ENCODE results near the gene C13orf46.
A peak's percentile ranks its signal among the peaks of the same experiment; 100 is the strongest.
"Not testable (repeated sequence)": the region's sequence is repeated elsewhere in the genome, so short reads cannot be mapped to it uniquely, and the experiment has no call there.

The C13orf46 gene

DNA sequence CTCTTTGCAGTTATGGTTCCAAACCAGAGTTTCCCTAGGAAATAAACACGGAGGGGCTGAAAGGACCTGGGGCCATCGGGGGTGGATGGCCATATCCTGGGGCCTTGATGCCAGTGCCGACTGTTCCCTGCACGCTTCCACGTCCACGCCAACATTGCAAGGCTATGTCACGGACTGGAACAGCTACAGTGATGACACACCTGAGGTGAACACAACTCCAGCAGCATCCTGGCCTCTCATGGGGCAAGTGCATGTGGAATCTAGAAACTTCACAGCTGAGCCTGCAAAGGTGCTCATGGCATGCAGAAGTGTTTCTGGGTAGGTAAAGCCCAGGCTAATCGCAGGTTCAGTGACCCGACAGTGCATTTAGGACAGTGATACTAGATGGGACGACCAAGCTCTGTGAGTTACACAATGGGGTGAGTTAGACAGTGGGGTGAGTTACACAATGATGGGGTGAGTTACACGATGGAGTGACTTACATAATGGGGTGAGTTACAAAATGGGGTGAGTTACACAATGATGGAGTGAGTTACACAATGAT lies 58.0 kb downstream of the C13orf46 start:
- peak overlapping the region; percentile 65 for H3K27ac ChIP-seq
- DNase-seq (ENCODE audit: low read depth, low spot score), result no peak

DNA sequence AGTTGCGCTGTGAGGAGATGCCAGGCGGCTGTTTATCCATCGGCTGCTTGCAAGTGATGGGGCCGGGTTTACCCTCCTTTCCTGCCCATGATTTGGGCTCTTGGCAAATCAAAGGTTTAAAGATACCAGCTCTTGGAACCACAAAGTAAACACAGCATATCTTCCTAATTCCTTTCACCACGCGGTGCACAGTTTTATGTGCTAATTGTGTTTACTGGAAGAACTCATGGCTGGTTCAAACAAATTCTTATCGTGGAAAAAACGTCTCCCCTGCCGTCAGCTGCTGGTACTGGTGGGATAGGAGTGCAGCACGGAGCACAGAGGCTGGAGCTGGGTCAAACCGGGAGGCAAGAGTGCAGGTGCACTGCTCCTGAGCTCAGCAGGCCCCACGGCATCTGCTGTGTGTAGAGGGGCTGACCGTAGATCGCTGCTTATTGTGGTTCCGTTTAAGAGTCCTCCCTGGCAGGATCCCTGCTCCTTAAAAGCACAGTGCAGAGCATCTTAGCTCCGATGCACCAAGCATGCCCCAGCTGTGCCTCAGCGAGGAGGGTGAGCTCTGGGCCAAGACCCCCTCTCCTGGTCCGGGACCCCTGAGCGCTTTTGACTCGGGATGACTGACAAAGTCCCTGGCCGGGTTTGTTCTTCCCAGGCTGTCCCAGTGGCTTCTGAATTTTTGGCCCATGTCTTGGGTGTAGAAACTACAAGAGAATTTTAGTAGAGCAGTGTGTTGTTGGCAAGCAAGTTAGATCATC lies 58.7 kb downstream of the C13orf46 start:
- H3K27ac ChIP-seq, result peak overlapping the region; percentile 65
- no peak for DNase-seq (ENCODE audit: low read depth, low spot score)

DNA sequence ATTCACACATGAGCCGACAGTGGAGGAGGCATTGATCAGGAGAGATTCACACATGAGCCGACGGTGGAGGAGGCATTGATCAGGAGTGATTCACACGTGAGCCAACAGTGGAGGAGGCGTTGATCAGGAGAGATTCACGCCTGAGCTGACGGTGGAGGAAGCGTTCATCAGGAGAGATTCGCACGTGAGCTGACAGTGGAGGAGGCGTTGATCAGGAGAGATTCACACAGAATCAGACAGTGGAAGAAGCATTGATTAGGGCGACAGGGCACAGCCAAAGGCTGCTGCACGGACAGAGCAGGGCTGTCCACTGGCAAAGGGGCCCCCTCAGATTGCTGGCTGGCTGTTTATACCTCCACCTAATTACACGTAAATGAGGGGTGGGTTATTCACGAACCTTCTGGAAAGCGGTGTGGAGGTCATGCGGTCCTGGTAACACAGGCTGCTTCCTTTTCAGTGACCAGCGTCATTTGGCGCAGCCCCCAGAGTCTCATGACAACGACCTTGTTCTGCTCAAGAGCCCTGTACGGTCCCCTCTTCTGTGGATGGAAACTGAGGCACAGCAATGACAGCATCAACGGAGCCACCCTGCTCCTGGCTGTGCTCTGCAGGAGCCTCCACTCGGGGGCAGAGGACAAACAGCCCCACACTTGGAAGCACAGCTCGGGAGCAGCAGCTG lies 59.4 kb downstream of the C13orf46 start:
- peak overlapping the region; percentile 66 for H3K27ac ChIP-seq
- no peak for DNase-seq (ENCODE audit: low read depth, low spot score)

DNA sequence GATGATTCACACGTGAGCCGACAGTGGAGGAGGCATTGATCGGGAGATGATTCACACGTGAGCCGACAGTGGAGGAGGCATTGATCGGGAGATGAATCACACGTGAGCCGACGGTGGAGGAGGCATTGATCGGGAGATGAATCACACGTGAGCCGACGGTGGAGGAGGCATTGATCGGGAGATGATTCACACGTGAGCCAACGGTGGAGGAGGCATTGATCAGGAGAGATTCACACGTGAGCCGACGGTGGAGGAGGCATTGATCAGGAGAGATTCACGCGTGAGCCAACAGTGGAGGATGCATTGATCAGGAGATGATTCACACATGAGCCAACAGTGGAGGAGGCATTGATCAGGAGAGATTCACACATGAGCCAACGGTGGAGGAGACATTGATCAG lies 60.0 kb downstream of the C13orf46 start:
- peak overlapping the region; percentile 66 for H3K27ac ChIP-seq
- DNase-seq (ENCODE audit: low read depth, low spot score), result not testable (repeated sequence)

DNA sequence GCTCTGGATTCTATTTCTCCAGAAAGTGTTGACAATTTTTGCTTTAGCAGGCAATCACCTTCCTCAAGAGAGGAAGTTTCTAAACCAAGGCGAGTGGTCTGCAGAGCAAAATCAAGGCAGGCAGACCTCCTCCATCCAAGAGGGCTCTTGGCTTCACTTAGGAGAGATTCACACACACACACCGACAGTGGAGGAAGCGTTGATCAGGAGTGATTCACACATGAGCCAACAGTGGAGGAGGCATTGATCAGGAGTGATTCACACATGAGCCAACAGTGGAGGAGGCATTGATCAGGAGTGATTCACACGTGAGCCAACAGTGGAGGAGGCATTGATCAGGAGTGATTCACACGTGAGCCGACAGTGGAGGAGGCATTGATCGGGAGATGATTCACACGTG lies 60.5 kb downstream of the C13orf46 start:
- peak; percentile 36 for DNase-seq (ENCODE audit: low read depth, low spot score)
- H3K27ac ChIP-seq, result peak overlapping the region; percentile 76

DNA sequence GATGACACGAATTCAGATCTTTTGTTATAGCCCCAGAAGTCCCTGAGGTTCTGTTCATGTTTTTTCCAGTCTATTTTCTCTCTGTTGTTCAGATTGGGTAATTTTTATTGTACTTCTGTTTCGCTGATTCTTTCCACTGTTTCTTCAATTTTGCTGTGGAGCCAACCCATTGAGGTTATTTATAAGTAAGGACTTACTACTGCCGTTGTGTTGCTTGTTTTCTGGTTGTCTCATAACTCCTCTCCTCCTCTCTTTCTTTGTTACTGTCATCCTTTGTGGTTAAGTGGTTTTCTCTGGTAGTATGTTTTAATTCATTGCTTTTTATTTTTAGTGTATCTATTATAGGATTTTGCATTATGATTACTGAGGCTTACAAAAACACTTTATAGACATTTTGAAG lies 61.3 kb downstream of the C13orf46 start:
- DNase-seq (ENCODE audit: low read depth, low spot score), result no peak
- H3K27ac ChIP-seq, result peak overlapping the region; percentile 76

DNA sequence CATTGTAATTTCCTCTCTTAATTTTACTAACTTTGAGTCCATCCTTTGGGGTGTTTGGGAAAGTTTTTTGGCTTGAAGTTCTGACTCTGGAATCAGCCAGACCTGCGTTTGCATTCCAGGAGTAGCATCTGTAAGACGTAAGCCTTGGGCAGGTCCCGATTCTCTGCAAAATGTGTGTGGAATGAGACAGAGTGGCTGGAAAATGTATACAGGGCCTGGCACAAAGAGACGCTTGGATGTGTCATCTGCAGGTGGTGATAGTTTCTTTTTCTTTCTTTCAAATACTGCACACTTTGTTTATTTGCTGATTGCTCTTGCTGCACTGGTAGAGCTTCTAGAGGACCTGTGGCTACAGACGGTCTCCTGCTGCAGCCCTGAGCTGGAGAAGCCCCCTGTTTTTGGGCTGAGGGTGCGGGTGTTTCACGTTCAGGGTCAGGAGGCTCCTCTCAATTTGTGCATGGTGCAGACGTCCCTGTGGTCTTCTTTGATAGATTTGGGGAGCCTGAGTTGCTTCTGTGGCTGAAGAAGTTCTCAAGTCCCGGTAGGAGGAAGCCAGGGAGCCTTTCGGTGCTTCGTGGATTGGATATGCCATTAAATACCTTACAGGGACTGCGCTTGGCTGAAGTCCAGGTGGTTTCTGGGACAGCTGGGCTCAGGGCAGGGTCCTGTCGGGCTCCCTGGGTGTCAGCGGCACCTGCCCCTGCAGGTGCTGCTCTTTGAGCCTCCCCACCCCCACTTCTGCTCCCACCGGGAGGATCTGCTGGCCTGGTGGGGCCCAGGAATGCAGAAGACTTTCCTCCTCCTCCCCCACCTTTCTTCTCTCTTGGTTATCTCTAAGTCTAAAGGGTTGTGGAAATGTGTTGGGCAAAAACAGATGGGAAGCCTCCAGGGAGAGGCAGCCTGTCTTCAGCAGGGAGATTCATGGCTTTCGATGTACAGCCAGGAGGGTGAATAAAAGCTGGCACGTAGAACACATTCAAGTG lies 66.0 kb downstream of the C13orf46 start:
- DNase-seq (ENCODE audit: low read depth, low spot score), result peak; percentile 10
- peak overlapping the region; percentile 76 for H3K27ac ChIP-seq

DNA sequence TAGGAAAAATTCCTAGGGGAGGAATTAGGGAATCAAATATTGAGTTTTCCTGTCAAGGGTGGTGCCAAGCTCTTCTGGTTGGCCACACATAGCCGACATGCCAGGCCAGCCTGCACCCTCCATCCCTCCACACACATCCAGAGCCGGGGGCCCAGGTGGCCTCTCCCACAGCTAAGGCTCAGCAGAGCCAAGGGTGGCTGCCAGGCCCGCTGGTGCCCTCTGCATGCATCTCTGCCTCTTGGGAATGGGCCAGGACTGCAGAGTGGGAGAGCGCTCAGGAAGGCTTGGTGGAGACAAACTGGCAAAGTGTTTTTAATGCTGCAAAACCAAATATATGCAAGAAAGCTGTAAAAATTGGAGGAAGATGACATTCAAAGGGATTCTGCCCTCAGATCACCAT lies 67.3 kb downstream of the C13orf46 start:
- DNase-seq (ENCODE audit: low read depth, low spot score), result no peak
- peak overlapping the region; percentile 76 for H3K27ac ChIP-seq

DNA sequence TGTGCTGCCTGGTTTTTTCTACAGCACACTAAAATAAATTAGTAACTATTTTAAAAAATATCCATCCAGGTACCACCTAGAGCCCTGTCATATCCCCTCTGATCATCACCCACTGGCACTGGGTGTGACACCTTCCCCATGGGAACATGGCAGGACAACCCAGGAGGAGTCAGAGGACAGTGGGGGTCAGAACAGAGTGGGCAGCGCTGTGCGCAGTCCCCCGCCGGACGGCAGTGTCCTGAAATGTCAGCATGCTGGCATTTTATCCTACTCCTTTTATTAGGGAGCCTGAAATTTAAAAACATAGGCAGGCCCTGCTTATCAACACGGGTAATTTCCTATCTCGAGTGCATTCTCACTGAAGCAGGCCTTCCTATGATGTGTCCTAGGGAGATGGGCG lies 67.9 kb downstream of the C13orf46 start:
- DNase-seq (ENCODE audit: low read depth, low spot score), result no peak
- H3K27ac ChIP-seq, result no peak overlapping the region

DNA sequence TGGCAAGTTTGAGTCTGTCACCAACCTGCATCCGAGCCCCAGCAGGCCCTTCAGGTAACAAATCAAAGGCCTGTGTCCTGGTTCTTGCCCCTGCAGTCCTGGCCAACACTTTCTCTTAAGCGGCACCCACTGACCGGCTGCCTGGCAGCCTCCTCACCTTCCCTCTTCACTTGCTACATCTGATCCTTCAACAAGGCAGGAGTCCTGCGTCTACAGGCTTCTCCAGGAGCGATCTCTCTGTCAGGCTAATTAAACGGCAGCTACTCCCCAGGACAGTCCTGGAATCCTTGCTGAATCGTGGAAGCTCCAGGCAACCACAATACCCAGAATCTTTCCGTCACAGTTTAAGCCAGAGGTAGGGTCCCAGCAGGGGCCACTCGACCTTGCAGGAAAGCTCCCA lies 68.9 kb downstream of the C13orf46 start:
- no peak for DNase-seq (ENCODE audit: low read depth, low spot score)
- H3K27ac ChIP-seq, result no peak overlapping the region

DNA sequence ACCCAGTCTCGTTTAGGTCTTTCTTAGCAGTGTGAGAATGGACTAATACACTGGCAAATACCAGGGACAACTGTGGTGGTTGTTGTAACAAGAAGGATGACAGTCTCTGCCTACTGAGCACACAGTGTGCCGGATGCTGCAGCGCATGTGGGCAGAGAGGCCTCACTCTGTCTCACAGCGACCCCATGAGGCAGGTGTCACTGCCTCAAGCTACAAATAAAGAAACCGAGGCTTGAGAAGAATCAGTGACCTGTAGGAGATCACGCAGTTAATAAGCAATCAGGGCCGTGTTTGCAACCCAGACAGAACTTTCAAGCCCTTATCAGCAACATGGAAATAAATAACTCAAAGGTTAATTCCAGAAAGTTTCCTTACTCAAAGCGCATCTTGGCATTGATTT lies 69.5 kb downstream of the C13orf46 start:
- H3K27ac ChIP-seq, result no peak overlapping the region
- DNase-seq (ENCODE audit: low read depth, low spot score), result no peak

DNA sequence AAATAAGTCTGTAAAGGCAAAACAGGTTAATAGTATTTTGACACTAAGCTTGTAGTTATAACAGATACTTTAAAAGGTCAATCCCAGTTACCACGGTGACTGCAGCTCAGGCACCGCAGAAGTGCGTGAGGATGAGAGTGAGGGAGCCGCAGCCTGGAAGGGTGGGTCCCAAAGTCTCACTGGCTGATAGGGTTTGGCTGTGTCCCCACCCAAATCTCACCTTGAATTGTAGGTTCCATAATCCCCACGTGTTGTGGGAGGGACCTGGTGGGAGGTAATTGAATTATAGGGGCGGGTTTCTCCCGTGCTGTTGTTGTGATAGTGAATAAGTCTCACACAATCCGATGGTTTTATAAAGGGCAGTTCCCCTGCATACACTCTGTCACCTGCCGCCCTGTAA lies 70.0 kb downstream of the C13orf46 start:
- DNase-seq (ENCODE audit: low read depth, low spot score), result no peak
- no peak overlapping the region for H3K27ac ChIP-seq

Data from epithelial cell of prostate (primary cell).